Testis (tissue), 2 donors: Measurements from ENCODE around the gene PDGFRB.

Source experiments
- POLR2A ChIP-seq: fragments of 450-650 bp; IDR thresholded peaks from one replicate; pipeline ENCODE4 v1.6.1; 2017; ENCODE audit warnings: antibody characterized with exemption, mild to moderate bottlenecking, moderate library complexity
- TF ChIP-seq, protein P1 (sequence below), 3 experiments: fragments of 450-650 bp in 2 of 3; fragments of 200-600 bp in 1 of 3; sonication (generic) in 1 of 3; IDR thresholded peaks; one replicate each; pipeline ENCODE4 v1.5.1; 2016 to 2019; ENCODE audit warnings: antibody characterized with exemption in 3 of 3, mild to moderate bottlenecking in 2 of 3, moderate library complexity in 1 of 3

GRCh38 chr5:150068472-150068871 lies 87.2 kb downstream of the PDGFRB start:
- TF ChIP-seq, protein P1, sequence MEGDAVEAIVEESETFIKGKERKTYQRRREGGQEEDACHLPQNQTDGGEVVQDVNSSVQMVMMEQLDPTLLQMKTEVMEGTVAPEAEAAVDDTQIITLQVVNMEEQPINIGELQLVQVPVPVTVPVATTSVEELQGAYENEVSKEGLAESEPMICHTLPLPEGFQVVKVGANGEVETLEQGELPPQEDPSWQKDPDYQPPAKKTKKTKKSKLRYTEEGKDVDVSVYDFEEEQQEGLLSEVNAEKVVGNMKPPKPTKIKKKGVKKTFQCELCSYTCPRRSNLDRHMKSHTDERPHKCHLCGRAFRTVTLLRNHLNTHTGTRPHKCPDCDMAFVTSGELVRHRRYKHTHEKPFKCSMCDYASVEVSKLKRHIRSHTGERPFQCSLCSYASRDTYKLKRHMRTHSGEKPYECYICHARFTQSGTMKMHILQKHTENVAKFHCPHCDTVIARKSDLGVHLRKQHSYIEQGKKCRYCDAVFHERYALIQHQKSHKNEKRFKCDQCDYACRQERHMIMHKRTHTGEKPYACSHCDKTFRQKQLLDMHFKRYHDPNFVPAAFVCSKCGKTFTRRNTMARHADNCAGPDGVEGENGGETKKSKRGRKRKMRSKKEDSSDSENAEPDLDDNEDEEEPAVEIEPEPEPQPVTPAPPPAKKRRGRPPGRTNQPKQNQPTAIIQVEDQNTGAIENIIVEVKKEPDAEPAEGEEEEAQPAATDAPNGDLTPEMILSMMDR (IDR thresholded peaks at IDR 0.05) = no peak
- TF ChIP-seq POLR2A = no peak
